Stimulated activated CD4-positive, alpha-beta T cell treated with anti-CD3 and anti-CD28 coated beads, Interleukin-1b, Interleukin-23, amount 100 ng/mL, for 48 hours (primary cell): ENCODE measurements around the gene MBP.

Source experiments
- DNase-seq: peaks from one replicate; pipeline ENCODE4 v3.0.0-alpha.2; 2020

Gene MBP

DNA sequence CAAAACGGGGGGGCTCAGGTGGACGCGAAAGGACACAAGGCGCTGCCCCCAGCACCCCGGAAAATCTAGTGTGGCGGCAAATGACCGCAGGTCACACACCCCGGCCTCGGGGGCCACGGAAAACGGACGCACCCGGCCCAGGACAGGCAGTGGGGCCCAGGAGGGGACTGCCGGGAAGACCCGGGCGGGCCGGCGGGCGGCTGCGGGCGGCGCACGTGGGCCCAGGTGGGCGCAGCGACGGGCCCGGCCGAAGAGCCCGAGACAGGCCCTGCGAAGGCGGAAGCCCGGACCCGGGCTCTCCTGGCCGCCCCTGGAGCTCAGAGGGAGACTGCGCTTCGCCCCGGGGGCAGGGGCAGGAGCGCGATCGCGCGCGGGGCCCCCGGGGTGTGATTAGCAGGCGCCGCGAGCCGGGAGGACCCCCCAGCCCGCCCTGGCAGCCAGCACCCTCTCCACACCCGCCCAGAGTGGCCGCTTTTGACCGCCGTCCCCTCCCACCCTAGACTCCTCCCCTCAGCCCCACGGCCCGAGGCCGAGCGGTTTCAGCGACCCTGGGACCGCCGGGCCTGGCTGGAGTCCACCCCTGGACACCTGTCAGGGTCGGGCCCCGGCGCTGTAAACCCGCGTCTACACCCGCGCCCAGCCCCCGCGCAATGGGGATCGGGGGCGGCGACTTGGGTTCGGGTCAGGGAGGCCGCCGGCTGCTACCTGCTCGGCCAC lies 773 bp downstream of the MBP start:
- peak; percentile 28 for DNase-seq

GRCh38 chr18:77131100-77131651 lies 1.4 kb downstream of the MBP start:
- DNase-seq: peak; percentile 39

DNA sequence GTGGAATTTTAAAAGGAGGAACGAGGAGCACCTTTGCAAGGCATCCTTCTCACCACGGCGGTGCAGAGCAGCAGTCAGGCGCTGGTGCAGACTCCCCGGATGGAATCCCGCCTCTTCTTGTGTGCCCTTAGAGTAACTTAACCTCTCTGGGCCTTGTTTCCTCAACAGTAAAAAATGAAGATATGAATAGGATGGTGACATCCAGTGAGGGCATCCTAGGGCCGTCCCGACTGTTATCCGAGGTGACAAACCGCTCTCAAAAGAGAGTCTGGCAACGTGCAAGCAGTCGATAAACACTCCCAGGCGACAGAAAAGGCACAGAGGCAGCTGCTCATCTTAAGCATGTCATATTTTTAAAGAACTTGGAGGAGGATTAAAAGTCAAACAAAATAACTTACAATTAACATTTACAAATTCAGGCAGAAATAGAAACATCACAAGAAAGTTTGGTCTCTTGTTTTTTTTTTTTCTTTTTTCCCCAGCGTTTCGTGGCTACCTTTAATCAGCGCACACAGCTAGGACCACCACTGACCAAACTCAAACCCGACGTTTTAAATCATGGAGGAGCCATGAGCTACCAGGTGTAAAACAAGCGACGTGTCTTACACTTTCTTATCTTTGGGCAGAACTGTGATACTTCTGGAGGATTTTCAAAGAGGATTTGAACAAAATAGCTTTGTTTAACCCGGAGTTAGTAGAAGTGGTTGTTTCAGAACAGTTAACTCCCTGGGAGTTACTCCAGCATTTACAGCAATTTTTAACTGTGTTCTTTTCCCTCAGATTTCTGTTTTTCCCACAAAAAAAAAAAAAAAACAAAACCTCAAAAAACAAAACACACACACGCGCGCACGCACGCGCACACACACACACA lies 2.1 kb downstream of the MBP start:
- no peak for DNase-seq

- DNase-seq: no peak
These were observed 3.4 kb downstream of the MBP start for GRCh38 chr18:77129150-77129551.

GRCh38 chr18:77127769-77128671 lies 4.6 kb downstream of the MBP start:
- peak; percentile 43 for DNase-seq

GRCh38 chr18:77124452-77124922 lies 8.1 kb downstream of the MBP start:
- peak; percentile 63 for DNase-seq

GRCh38 chr18:77123320-77124231 lies 9.0 kb downstream of the MBP start:
- no peak for DNase-seq

GRCh38 chr18:77121523-77121922 lies 11.1 kb downstream of the MBP start:
- DNase-seq: no peak

DNA sequence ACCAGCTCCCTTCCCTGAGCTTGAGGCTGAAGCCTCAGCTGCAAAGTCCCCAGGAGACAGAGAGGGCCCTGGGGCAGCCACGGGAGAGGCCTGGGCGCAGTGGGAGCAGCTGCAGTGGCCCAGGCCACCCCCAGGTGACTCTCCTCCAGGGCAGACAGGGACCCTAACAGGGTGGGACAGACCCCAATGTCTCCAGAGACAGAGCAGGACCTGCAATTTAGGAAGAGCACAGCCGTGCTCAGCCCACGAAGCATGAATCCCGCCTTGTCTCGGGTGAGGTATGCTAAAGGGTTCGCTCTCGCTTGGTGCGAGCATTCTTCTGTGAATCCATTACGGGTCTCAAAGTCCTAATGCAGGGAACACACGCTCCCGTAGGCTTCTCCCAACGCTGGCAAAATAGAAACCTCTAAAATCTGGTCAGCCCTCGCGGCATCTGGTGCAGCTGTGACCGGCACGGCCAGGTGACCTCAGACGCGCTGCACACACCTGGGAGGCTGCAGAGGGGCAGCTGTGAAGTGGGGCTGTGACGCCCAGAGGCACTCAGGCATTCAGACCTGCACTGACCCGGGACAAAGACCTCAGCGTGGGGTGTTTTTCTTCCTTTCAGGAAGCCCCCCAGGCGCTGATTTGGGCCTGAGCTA lies 12.6 kb downstream of the MBP start:
- no peak for DNase-seq

DNA sequence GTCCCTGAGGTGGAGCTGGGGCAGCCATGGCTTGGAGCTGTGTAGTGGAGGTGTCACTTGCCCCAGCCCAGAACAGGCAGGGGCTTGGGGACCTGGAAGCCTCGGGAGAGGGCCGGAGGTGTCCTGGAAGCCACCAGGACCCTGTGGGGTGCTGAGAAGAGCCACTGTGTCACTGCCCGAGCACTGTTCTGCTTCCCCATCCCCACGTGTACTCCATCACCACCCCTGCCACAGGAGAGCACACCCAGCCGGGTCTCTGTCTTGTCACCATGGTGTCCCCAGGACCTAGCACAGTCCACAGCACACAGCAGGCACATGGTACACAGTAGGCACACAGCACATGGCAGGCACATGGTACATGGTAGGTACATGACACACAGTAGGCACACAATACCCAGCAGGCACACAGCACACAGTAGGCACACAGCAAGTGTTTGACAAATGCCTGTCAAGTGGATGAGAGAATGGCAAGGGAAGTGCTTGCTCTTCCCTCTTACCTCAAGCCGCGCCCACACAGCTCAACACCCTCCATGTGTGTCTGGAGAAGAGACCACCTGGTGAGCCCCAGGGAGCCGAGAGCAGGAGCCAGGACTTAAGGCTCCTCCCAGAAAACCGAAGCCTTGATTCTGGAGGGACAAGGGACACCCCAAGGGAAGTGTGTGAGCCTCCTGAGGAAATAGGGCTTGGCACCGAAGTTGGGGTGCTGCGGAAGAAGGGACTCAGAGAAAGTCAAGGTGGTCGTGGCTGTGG lies 13.3 kb downstream of the MBP start:
- no peak for DNase-seq

DNA sequence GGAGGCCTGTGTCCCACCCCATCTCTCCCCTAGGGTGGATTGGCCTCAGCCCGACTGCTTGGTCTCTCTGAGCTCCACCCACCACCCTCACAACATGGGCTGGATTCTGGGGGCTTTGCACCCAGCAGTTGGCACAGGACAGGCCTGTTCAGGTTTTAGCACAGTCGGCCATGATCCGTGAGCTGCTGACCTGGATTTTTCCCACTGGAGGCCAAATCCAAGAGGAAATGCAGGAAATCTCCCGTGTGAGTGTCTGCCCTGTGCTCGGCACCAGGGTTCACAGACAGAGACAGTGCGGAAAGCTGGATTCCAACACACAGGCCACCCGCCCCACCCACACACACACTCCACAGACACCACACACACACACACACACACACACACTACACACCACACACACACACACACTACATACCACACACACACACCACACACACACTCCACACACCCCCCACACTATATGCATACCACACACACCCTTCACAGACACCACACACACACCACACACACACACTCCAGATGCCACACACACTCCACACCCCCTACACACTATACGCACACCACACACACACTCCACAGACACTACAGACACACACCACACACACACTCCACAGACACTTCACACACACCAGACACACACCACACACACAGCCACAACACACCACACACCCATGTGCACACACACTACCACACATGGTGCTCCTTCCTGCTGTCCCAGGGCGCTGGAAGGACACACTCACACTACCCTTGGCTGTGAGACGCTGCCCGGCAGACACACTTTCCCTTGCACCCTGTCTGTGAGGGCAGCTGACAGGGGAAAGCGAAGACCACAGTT lies 14.1 kb downstream of the MBP start:
- DNase-seq: no peak

GRCh38 chr18:77116201-77117080 lies 16.1 kb downstream of the MBP start:
- no peak for DNase-seq

GRCh38 chr18:77115192-77115953 lies 17.2 kb downstream of the MBP start:
- DNase-seq: no peak

- no peak for DNase-seq
These were observed 18.0 kb downstream of the MBP start for GRCh38 chr18:77114415-77115191.

DNA sequence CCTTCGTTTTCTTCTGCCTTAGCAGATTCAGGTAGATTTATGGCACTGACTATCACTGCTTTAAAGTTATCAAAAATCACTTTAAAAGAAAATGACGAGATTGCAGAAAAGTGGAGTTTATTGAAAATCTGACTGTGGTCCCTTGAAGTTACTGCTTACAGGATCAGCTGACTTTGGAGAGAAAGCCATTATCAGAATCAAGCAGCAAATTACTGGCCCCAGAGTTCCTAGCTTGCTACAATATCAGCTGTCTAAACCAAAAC lies 18.5 kb downstream of the MBP start:
- DNase-seq: no peak

DNA sequence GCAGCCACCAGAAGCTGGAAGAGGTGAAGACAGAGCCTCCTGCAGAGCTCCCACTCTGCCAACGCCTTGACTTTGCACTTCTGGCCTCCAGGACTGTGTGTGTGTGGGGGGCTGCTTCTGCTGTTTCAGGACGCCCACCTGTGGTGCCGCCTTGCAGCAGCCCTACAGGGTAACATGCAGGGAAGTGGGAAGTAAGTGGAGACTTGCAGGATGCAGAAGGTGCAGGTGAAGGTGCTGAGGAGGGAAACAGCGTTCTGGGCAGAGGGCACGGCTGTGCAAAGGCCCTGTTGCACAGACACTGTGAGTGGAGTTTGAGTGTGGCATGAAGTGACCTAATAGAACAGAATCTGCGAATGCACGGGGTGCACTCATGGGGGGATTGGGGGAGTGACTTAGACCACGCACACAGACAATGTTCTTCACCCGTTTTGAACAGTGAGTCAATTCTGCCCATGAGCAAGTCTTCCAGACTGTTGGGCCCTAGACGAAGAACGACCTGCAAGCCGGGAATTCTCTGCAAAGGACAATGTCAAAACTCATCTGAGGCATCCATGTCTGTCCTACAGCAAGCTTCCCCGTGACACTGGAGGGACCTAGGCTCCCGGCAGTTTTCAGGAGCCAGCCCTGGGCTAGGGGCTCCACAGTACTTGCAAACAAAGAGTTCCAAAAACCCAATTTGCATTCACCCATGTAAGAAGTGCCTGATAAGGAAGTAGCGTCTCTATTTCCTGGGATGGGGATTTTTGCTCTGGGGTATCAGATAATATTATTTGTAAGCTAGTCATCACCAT lies 19.0 kb downstream of the MBP start:
- no peak for DNase-seq
